ENCODE results near the gene NNT.

GRCh38 chr5:43603344-43604217 lies 601 bp downstream of the NNT start:
- TF ChIP-seq POLR2A (IDR thresholded peaks at IDR 0.05; ENCODE audit: low read depth, low read length) = peak; percentile 5; the same call in 1 of the 2 replicates
- TF ChIP-seq POLR2AphosphoS5 (IDR thresholded peaks at IDR 0.05; ENCODE audit: low read depth, low read length) = no peak

Measured in GM12891 (cell line).